GM19328 (cell line): Measurements from ENCODE around the gene POMGNT2.
"Not testable (repeated sequence)": the region's sequence is repeated elsewhere in the genome, so short reads cannot be mapped to it uniquely, and the experiment has no call there.

Experiments used
- ATAC-seq: cut with Tn5 transposase; IDR thresholded peaks from one replicate; pipeline ENCODE4 v1.9.1; 2021; ENCODE audit warnings: mild to moderate bottlenecking, moderate library complexity; ENCODE audit not compliant: unreplicated experiment

Gene POMGNT2

GRCh38 chr3:43048470-43048869, 57.4 kb downstream of the POMGNT2 start:
- ATAC-seq = no peak

GRCh38 chr3:43046583-43046982, 59.3 kb downstream of the POMGNT2 start:
- ATAC-seq = no peak

- ATAC-seq = not testable (repeated sequence)
Observed at GRCh38 chr3:43045079-43045478, 60.8 kb downstream of the POMGNT2 start.

- no peak for ATAC-seq
Observed at GRCh38 chr3:43043793-43044192, 62.1 kb downstream of the POMGNT2 start.

GRCh38 chr3:43043071-43043766, 62.7 kb downstream of the POMGNT2 start:
- no peak for ATAC-seq

GRCh38 chr3:43041517-43041916, 64.4 kb downstream of the POMGNT2 start:
- ATAC-seq = no peak

GRCh38 chr3:43038010-43038409, 67.9 kb downstream of the POMGNT2 start:
- no peak for ATAC-seq

- no peak for ATAC-seq
Observed at GRCh38 chr3:43036621-43037423, 69.1 kb downstream of the POMGNT2 start.

- ATAC-seq = no peak
Observed at GRCh38 chr3:43035801-43036365, 70.0 kb downstream of the POMGNT2 start.

GRCh38 chr3:43034911-43035310, 71.0 kb downstream of the POMGNT2 start:
- ATAC-seq = no peak

- ATAC-seq = no peak
Observed at GRCh38 chr3:43034200-43034599, 71.7 kb downstream of the POMGNT2 start.

- no peak for ATAC-seq
Observed at GRCh38 chr3:43032646-43033628, 72.9 kb downstream of the POMGNT2 start.

- ATAC-seq = no peak
Observed at GRCh38 chr3:43031889-43032545, 73.9 kb downstream of the POMGNT2 start.

GRCh38 chr3:43031485-43031884, 74.4 kb downstream of the POMGNT2 start:
- ATAC-seq = no peak

GRCh38 chr3:43030162-43030935, 75.5 kb downstream of the POMGNT2 start:
- no peak for ATAC-seq
